ENCODE measurements around the gene ARSB.
A peak's percentile ranks its signal among the peaks of the same experiment; 100 is the strongest.
"Not testable (repeated sequence)": the region's sequence is repeated elsewhere in the genome, so short reads cannot be mapped to it uniquely, and the experiment has no call there.

Gene ARSB

GRCh38 chr5:78983601-78984438 lies 1.3 kb downstream of the ARSB start:
- H3K4me3 ChIP-seq (ENCODE audit: low read length) = peak overlapping the region; percentile 74
- no peak for TF ChIP-seq CTCF (conservative IDR thresholded peaks at IDR 0.05; ENCODE audit: low read length)
- peak; percentile 17 for DNase-seq (ENCODE audit: low read depth)

- not testable (repeated sequence) for H3K4me3 ChIP-seq (ENCODE audit: low read length); DNase-seq (ENCODE audit: low read depth)
Measured at GRCh38 chr5:78983194-78983593, 1.9 kb downstream of the ARSB start.

DNA sequence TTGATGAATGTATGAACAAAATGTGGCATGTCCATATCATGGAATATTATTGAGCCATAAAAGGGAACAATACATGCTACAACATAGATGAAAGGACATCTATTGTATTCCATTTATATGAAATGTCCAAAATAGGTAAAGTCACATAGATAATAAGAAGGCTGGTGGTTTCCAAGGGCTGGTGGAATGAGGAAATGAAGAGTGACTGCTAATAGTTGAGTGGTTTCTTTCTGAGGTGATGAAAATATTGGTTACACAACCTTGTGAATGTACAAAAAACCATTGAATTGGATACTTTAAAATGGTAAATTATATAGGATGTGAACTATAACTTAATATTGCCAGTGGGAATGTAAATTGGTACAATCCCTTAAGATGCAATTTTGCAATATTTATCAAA lies 5.2 kb downstream of the ARSB start:
- no peak for TF ChIP-seq CTCF (conservative IDR thresholded peaks at IDR 0.05; ENCODE audit: low read length)
- no peak for DNase-seq (ENCODE audit: low read depth)
- no peak overlapping the region for H3K4me3 ChIP-seq (ENCODE audit: low read length)

GRCh38 chr5:78979117-78979742 lies 5.9 kb downstream of the ARSB start:
- no peak for TF ChIP-seq CTCF (conservative IDR thresholded peaks at IDR 0.05; ENCODE audit: low read length)
- no peak for DNase-seq (ENCODE audit: low read depth)
- no peak overlapping the region for H3K4me3 ChIP-seq (ENCODE audit: low read length)

DNA sequence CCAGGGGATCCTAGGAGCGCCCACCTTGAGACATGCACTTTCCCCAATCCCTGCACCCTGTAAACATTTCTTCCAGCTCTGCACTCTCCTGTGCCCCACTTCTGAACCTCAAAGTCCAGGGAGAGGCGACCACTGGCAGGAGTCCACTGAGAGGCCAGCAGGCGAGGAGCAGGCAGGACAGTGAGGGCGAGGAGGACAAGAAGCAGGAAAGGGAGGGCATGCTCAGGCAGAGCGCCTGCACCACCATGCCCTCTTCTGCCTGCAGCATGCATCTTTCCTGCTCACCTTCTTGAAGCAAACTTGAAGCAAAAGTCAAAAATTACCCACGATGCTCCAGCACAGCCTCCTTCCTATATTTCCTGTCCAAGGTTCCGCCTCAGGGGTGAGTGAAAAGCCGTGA lies 10.1 kb downstream of the ARSB start:
- no peak overlapping the region for H3K4me3 ChIP-seq (ENCODE audit: low read length)
- no peak for TF ChIP-seq CTCF (conservative IDR thresholded peaks at IDR 0.05; ENCODE audit: low read length)
- DNase-seq (ENCODE audit: low read depth) = no peak

GRCh38 chr5:78974601-78975000 lies 10.5 kb downstream of the ARSB start:
- DNase-seq (ENCODE audit: low read depth) = no peak
- TF ChIP-seq CTCF (conservative IDR thresholded peaks at IDR 0.05; ENCODE audit: low read length) = no peak

GRCh38 chr5:78974011-78974410 lies 11.1 kb downstream of the ARSB start:
- no peak for DNase-seq (ENCODE audit: low read depth)
- TF ChIP-seq CTCF (conservative IDR thresholded peaks at IDR 0.05; ENCODE audit: low read length) = no peak
- H3K4me3 ChIP-seq (ENCODE audit: low read length) = no peak overlapping the region

More at GRCh38 chr5:78974601-78975000, 10.5 kb downstream of the ARSB start:
- no peak overlapping the region for H3K4me3 ChIP-seq (ENCODE audit: low read length)

Measured in AG10803 (cell line).